K562 (cell line): ENCODE measurements around the gene NEUROG1. TPM values are rescaled to one million over a fixed set of nuclear protein-coding genes. Genes with fewer than 3 reads are reported as not detected.

Experiments used
- ATAC-seq: fragments of 200-7000 bp; cut with Tn5 transposase; 3 replicates; pipeline ENCODE4 v1.9.1; 2020; ENCODE audit warnings: moderate library complexity
- BruUV-seq: library from RNA; stranded (reverse); fragments of 400-500 nt; replicated peaks from 2 replicates; lab custom pipeline; 2021; lab: Mats Ljungman, UMichigan
- CTCF ChIA-PET: fragments of 300-600 bp; formaldehyde crosslinking; extraction: SDS; loops from one replicate; lab custom pipeline; 2021; ENCODE audit warnings: low intra/inter-chr PET ratio; lab: Yijun Ruan, JAX
- POLR2A ChIA-PET: fragments of 300-600, 350-650 bp; sonication (Branson Sonifier 250); formaldehyde crosslinking; extraction: SDS; loops from one replicate; lab custom pipeline; 2021; ENCODE audit warnings: antibody characterized with exemption, inconsistent platforms; lab: Yijun Ruan, JAX
- DNase-seq, 4 experiments: peaks; one replicate each; pipeline versions ENCODE4 v3.0.0 to v3.0.0-alpha.2; 2011 to 2018; ENCODE audit warnings: low spot score in 3 of 4, mixed read lengths in 3 of 4; ENCODE audit errors: extremely low read depth in 1 of 4
- FAIRE-seq: peaks from 2 replicates; lab custom pipeline; 2011; peaks lifted over from hg19 to GRCh38; lab: Jason Lieb, UNC
- H2AFZ ChIP-seq: 2 replicates; pipeline ENCODE4 v1.6.0; 2011; ENCODE audit warnings: low read depth, low read length, control low read depth, inconsistent platforms
- H3K27ac ChIP-seq: fragments of 200-600 bp; 3 replicates; pipeline ENCODE4 v1.8.0; 2011; ENCODE audit warnings: low read depth, mild to moderate bottlenecking, control low read depth, inconsistent platforms, low read length, moderate library complexity, mixed read lengths; ENCODE audit errors: extremely low read depth
- H3K27me3 ChIP-seq, 2 experiments: fragments of 300-600 bp in 1 of 2; 2 replicates in 1 of 2; 3 replicates in 1 of 2; pipeline versions ENCODE4 v1.6.0 to v1.8.0; 2011; ENCODE audit warnings: inconsistent platforms in 2 of 2, low read length in 2 of 2, mild to moderate bottlenecking in 1 of 2, mixed read lengths in 1 of 2, moderate library complexity in 1 of 2; ENCODE audit not compliant: control insufficient read depth in 2 of 2, insufficient read depth in 2 of 2
- H3K36me3 ChIP-seq: fragments of 300-600 bp; 3 replicates; pipeline ENCODE4 v1.8.0; 2011; ENCODE audit warnings: mild to moderate bottlenecking, low read length, inconsistent platforms; ENCODE audit not compliant: control insufficient read depth, insufficient read depth
- H3K4me1 ChIP-seq, 2 experiments: fragments of 200-600 bp in 1 of 2; replicated peaks in 1 of 2; 2 replicates in 1 of 2; 3 replicates in 1 of 2; pipeline versions ENCODE4 v1.5.1 to v1.8.0; 2011; ENCODE audit warnings: inconsistent platforms in 2 of 2, low read length in 2 of 2, mild to moderate bottlenecking in 1 of 2, mixed read lengths in 1 of 2, moderate library complexity in 1 of 2; ENCODE audit not compliant: control insufficient read depth in 2 of 2, insufficient read depth in 2 of 2
- H3K4me2 ChIP-seq: 2 replicates; pipeline ENCODE4 v1.6.1; 2011; ENCODE audit warnings: low read length, control low read depth, inconsistent platforms, mixed read lengths; ENCODE audit not compliant: insufficient read depth
- H3K4me3 ChIP-seq: fragments of 200-600 bp; sonication (generic), shearing (Covaris generic); 2 replicates; pipeline ENCODE4 v1.5.1; 2016; ENCODE audit warnings: control low read depth, inconsistent platforms
- H3K79me2 ChIP-seq: fragments of 200-600 bp; 3 replicates; pipeline ENCODE4 v1.8.0; 2011; ENCODE audit warnings: low read length, inconsistent platforms; ENCODE audit not compliant: control insufficient read depth, insufficient read depth
- H3K9ac ChIP-seq, 2 experiments: 2 replicates each; pipeline versions ENCODE4 v1.6.0 to v1.6.1; 2011; ENCODE audit warnings: low read depth in 2 of 2, low read length in 2 of 2, control low read depth in 1 of 2, inconsistent platforms in 1 of 2, mild to moderate bottlenecking in 1 of 2, mixed read lengths in 1 of 2; ENCODE audit not compliant: insufficient read depth in 1 of 2
- H3K9me1 ChIP-seq: one replicate; pipeline ENCODE4 v1.6.0; 2011; ENCODE audit warnings: inconsistent platforms, mild to moderate bottlenecking, low read length, moderate library complexity; ENCODE audit not compliant: control insufficient read depth, insufficient read depth
- H3K9me3 ChIP-seq: replicated peaks from 2 replicates; pipeline ENCODE4 v1.5.1; 2011; ENCODE audit warnings: low read depth, low read length, inconsistent platforms; ENCODE audit not compliant: control insufficient read depth, insufficient read depth
- H4K20me1 ChIP-seq: replicated peaks from 2 replicates; pipeline ENCODE4 v1.6.1; 2011; ENCODE audit warnings: low read length, inconsistent platforms, mixed read lengths; ENCODE audit not compliant: control insufficient read depth, insufficient read depth
- CHD4 ChIP-seq: fragments of 200-600 bp; sonication (generic); IDR thresholded peaks from 3 replicates; pipeline ENCODE4 v1.6.1; 2012; ENCODE audit warnings: low read depth, mild to moderate bottlenecking, mixed read lengths, low read length, inconsistent platforms; ENCODE audit not compliant: insufficient read depth, insufficient replicate concordance, poor library complexity, severe bottlenecking
- ETV6 ChIP-seq, 3 experiments: fragments of 150-350 bp in 1 of 3; sonication (generic) in 1 of 3; formaldehyde crosslinking in 1 of 3; IDR thresholded peaks; 2 replicates each; pipeline versions ENCODE4 v1.6.1 to v1.8.0; 2014 to 2022; ENCODE audit warnings: borderline replicate concordance in 2 of 3, low read depth in 2 of 3, antibody characterized with exemption in 1 of 3, low read length in 1 of 3, mild to moderate bottlenecking in 1 of 3, missing genetic modification reagents in 1 of 3
- KLF10 ChIP-seq: fragments of 250-450 bp; sonication (Bioruptor Pico); IDR thresholded peaks from 2 replicates; pipeline ENCODE4 v1.6.1; 2021; ENCODE audit warnings: matching md5 sums
- MECOM ChIP-seq: fragments of 250-450 bp; sonication (Bioruptor Pico); IDR thresholded peaks from 2 replicates; pipeline ENCODE4 v1.8.0; 2022; ENCODE audit warnings: inconsistent platforms
- MTA1 ChIP-seq: fragments of 450-650 bp; IDR thresholded peaks from 2 replicates; pipeline ENCODE4 v1.6.1; 2017; ENCODE audit warnings: borderline replicate concordance
- NCOA2 ChIP-seq, 2 experiments: fragments of 450-650 bp; IDR thresholded peaks; 2 replicates each; pipeline ENCODE4 v1.6.1; 2018; ENCODE audit warnings: mild to moderate bottlenecking in 2 of 2, moderate library complexity in 1 of 2; ENCODE audit not compliant: partially characterized antibody in 2 of 2
- OTX1 ChIP-seq: fragments of 450-650 bp; formaldehyde crosslinking; IDR thresholded peaks from 2 replicates; pipeline ENCODE4 v1.4.0; 2022; ENCODE audit warnings: mild to moderate bottlenecking
- SREBF2 ChIP-seq: sonication (generic); formaldehyde crosslinking; IDR thresholded peaks from 2 replicates; pipeline ENCODE4 v1.4.0; 2020; ENCODE audit warnings: mild to moderate bottlenecking, missing genetic modification reagents
- ZNF165 ChIP-seq: fragments of 250-450 bp; sonication (Bioruptor Pico); IDR thresholded peaks from 2 replicates; pipeline ENCODE4 v1.4.0; 2020; ENCODE audit warnings: borderline replicate concordance
- ZNF324 ChIP-seq: fragments of 250-450 bp; sonication (Bioruptor Pico); IDR thresholded peaks from 2 replicates; pipeline ENCODE4 v1.4.0; 2020; ENCODE audit warnings: mild to moderate bottlenecking
- ZNF41 ChIP-seq: fragments of 250-450 bp; sonication (Bioruptor Pico); conservative IDR thresholded peaks from 2 replicates; pipeline ENCODE4 v1.4.0; 2020; ENCODE audit warnings: mild to moderate bottlenecking
- WGBS: fragments of 100-300 bp; shearing (Covaris generic); methylation state at CpG from one replicate; pipeline ENCODE4 v1.1.6; 2016; ENCODE audit warnings: low coverage, mixed read lengths; ENCODE audit not compliant: insufficient coverage; ENCODE audit errors: missing lambda C conversion rate; 5-methylcytosine and 5-hydroxymethylcytosine counted together
- in situ Hi-C: fragments of 300-500 bp; cut with MboI; formaldehyde crosslinking; loops from 4 replicates; pipeline ENCODE4 v1.15.0; 2018; ENCODE audit warnings: inconsistent platforms, mixed read lengths
- intact Hi-C: fragments of 100-400 bp; cut with micrococcal nuclease; formaldehyde crosslinking; loops from 2 replicates; pipeline ENCODE4 v1.14.2; 2022
- polyA plus RNA-seq, 8 experiments: library from polyadenylated mRNA; depleted of rRNA in 4 of 8; stranded (reverse) in 5 of 8; unstranded in 3 of 8; fragments of >200 nt; fragmentation: Nextera tagmentation in 2 of 8; fragmentation: Illumina TruSeq in 1 of 8; extraction: Ambion mirVana in 2 of 8; extraction: Trizol in 1 of 8; gene quantifications; 2 replicates each; pipeline versions ENCODE4 v1.2.1 to v1.2.3, GENCODE V29; 2011 to 2014; ENCODE audit warnings: inconsistent platforms in 1 of 8, missing spikeins in 1 of 8
- total RNA-seq, 7 experiments: library from RNA; depleted of rRNA in 6 of 7; stranded (reverse); fragments of >200 nt in 6 of 7; fragmentation: Illumina TruSeq in 2 of 7; extraction: Trizol in 2 of 7; gene quantifications; 2 replicates each; pipeline versions ENCODE4 v1.2.1 to v1.2.3, GENCODE V29; 2011 to 2021; ENCODE audit warnings: low replicate concordance in 1 of 7

NEUROG1 gene
- total and polyA plus RNA-seq, 9 of the 15 experiments (the other 6 are each of a cell fraction or from before 2014, with no cell fraction given): not detected

DNA sequence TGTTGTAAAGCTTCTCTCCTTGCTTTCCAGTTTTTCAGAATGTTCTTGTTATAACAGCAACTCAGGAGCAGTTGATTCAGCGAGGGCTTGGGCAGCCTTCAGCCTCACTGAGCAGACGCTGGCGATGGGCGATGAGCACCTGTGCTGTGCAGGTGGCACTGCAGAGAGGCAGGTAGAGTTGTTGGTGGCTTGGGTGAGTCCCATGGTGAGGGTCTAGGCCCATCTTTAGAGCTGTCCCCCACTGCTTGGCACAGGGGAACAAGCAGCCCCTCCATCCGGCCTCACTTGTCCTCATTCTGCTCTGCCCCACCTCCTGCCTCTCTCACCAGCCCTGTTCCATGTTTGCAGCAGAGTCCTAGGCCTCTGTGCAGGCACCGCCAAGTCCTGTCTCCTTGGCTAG, 49.2 kb upstream of the NEUROG1 start:
- in situ Hi-C loops: no loop called here
- WGBS: 3% methylated on average over 6 of the region's 6 CpGs
- BruUV-seq: no TSS peak
- Histone ChIP-seq H3K4me1 (no peaks in the 10 kb centered on the region), H3K9me1 (no peaks in the 10 kb centered on the region), H4K20me1 (no peaks in the 10 kb centered on the region), H3K9me3 (no peaks in the 10 kb centered on the region)
- POLR2A ChIA-PET: no interaction called here
- ATAC-seq: no peak
- intact Hi-C loops: no loop called here
- TF ChIP-seq NCOA2 (IDR thresholded peaks at IDR 0.05; ENCODE audit: partially characterized antibody in 2 of 2) (no peak), MECOM (CRISPR knock-in tag) (no peak), ZNF324 (CRISPR knock-in tag) (no peak), MTA1 (no peak), KLF10 (no peak), ZNF165 (no peak), SREBF2 (CRISPR knock-in tag) (no peak), ETV6 (IDR thresholded peaks at IDR 0.05; ENCODE audit: borderline replicate concordance in 1 of 2, low read depth in 2 of 2, low read length in 1 of 2) (no peak), ETV6 (CRISPR knock-in tag; IDR thresholded peaks at IDR 0.05; ENCODE audit: borderline replicate concordance) (no peak), CHD4 (no peak), OTX1 (CRISPR knock-in tag) (no peak), ZNF41 (no peak)
- TF ChIP-seq, all 486 proteins: peak for 0
- no peak overlapping the region for H3K4me2 ChIP-seq
- DNase-seq (no peak), FAIRE-seq (no peak)
- H3K4me3 ChIP-seq: no peak overlapping the region
- CTCF ChIA-PET: no interaction called here
- no peaks in the 10 kb centered on the region for H3K79me2 ChIP-seq
- H3K9ac ChIP-seq: no peak overlapping the region
- peaks cover 0 to 41% of the 10 kb centered on the region in 2 experiments; a peak in 2 of 5 replicates for H3K27me3 ChIP-seq
- no peaks in the 10 kb centered on the region for H3K36me3 ChIP-seq
- H3K27ac ChIP-seq: no peak overlapping the region
- H2AFZ ChIP-seq: no peak overlapping the region
